Gastrocnemius medialis (tissue), 4 donors: ENCODE data around the gene OR5H2. TPM values are rescaled to one million over a fixed set of nuclear protein-coding genes. Genes with fewer than 3 reads are reported as not detected.
A peak's percentile ranks its signal among the peaks of the same experiment; 100 is the strongest.

Source experiments
- ATAC-seq, 2 donors: fragments of 150-250 bp; one replicate each; pipeline ENCODE4 v1.9.1; 2016
- DNase-seq, 2 donors: peaks; one replicate each; pipeline ENCODE4 v3.0.0-alpha.2; 2019
- H3K27ac ChIP-seq, 4 donors: fragments of 200-600 bp; sonication (generic); 1 replicate in 1 of 4; 2 replicates in 3 of 4; pipeline ENCODE4 v1.5.1; 2016 to 2018; ENCODE audit warnings: mild to moderate bottlenecking in 2 of 4, moderate library complexity in 1 of 4
- H3K27me3 ChIP-seq, 3 donors: fragments of 200-600 bp; sonication (generic) in 2 of 3; 1 replicate in 1 of 3; 2 replicates in 2 of 3; pipeline versions ENCODE4 v1.5.1 to v1.6.0; 2016 to 2019; ENCODE audit warnings: mild to moderate bottlenecking in 1 of 3, moderate library complexity in 1 of 3
- H3K36me3 ChIP-seq, 2 donors: fragments of 200-600 bp; sonication (generic) in 1 of 2; one replicate each; pipeline ENCODE4 v1.5.1; 2017 to 2018
- H3K4me1 ChIP-seq, 2 donors: fragments of 200-600 bp; sonication (generic) in 1 of 2; one replicate each; pipeline ENCODE4 v1.5.1; 2016 to 2017; ENCODE audit warnings: mild to moderate bottlenecking in 2 of 2
- H3K4me3 ChIP-seq, 4 donors: fragments of 200-600 bp; sonication (generic) in 3 of 4; 1 replicate in 1 of 4; 2 replicates in 3 of 4; pipeline ENCODE4 v1.5.1; 2016 to 2019; ENCODE audit warnings: mild to moderate bottlenecking in 2 of 4
- H3K9me3 ChIP-seq, 3 donors: fragments of 200-600 bp; sonication (generic) in 2 of 3; 1 replicate in 1 of 3; 2 replicates in 2 of 3; pipeline ENCODE4 v1.5.1; 2016 to 2019
- POLR2A ChIP-seq, 2 donors: fragments of 450-650 bp; IDR thresholded peaks; one replicate each; pipeline ENCODE4 v1.6.1; 2017; ENCODE audit warnings: antibody characterized with exemption in 2 of 2, mild to moderate bottlenecking in 2 of 2, moderate library complexity in 2 of 2
- in situ Hi-C, 4 donors: fragments of 200-750 bp; cut with MboI; loops; one replicate each; pipeline versions ENCODE4 v1.15.0 to v1.8.0; 2017; ENCODE audit warnings: low sequenced_read_pairs in 4 of 4
- intact Hi-C: fragments of 100-400 bp; cut with DNase I; formaldehyde crosslinking; loops from one replicate; pipeline ENCODE4 v1.15.1; 2023; ENCODE audit warnings: low total_unique reads
- total RNA-seq, 4 donors: library from RNA; depleted of rRNA; stranded (reverse); fragments of >200 nt; gene quantifications; one replicate each; pipeline versions ENCODE4 v1.1.0 to v1.2.3, GENCODE V29; 2016
- TF ChIP-seq, protein P1 (sequence below), 5 experiments: fragments of 450-650 bp in 3 of 5; fragments of 200-600 bp in 2 of 5; sonication (generic) in 2 of 5; IDR thresholded peaks in 4 of 5; conservative IDR thresholded peaks in 1 of 5; 1 replicate in 4 of 5; 2 replicates in 1 of 5; pipeline ENCODE4 v1.5.1; 2016 to 2019; ENCODE audit warnings: antibody characterized with exemption in 5 of 5, mild to moderate bottlenecking in 3 of 5, moderate library complexity in 3 of 5

The OR5H2 gene
- total RNA-seq, 4 donors from 2014 or later = not detected

DNA sequence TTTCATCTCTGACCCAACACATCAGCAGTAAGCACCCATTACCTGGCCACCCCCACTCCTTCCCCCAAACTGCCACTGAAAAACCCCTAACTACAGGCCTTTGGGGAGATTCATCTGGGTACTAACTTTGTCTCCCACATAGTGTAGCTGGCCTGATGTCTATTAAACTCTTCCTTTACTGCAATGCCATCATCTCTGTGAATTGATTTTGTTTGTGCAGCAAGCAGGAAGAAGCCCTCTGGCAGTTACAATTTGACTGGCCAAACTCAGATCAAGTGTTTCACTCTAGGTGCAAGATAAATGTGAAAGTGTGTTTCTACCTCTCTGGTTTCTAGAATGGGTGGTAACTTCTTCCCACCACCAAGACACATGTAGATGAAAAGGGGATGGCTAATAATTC, 44.6 kb downstream of the OR5H2 start:
- TF ChIP-seq, protein P1, sequence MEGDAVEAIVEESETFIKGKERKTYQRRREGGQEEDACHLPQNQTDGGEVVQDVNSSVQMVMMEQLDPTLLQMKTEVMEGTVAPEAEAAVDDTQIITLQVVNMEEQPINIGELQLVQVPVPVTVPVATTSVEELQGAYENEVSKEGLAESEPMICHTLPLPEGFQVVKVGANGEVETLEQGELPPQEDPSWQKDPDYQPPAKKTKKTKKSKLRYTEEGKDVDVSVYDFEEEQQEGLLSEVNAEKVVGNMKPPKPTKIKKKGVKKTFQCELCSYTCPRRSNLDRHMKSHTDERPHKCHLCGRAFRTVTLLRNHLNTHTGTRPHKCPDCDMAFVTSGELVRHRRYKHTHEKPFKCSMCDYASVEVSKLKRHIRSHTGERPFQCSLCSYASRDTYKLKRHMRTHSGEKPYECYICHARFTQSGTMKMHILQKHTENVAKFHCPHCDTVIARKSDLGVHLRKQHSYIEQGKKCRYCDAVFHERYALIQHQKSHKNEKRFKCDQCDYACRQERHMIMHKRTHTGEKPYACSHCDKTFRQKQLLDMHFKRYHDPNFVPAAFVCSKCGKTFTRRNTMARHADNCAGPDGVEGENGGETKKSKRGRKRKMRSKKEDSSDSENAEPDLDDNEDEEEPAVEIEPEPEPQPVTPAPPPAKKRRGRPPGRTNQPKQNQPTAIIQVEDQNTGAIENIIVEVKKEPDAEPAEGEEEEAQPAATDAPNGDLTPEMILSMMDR (IDR thresholded peaks at IDR 0.05 in 4 of 5, conservative IDR thresholded peaks at IDR 0.05 in 1 of 5) = no peak
- no peak for TF ChIP-seq POLR2A (IDR thresholded peaks at IDR 0.05)
- Histone ChIP-seq H3K27ac (no peak overlapping the region), H3K36me3 (no peaks in the 10 kb centered on the region), H3K27me3 (no peaks in the 10 kb centered on the region), H3K9me3 (no peaks in the 10 kb centered on the region), H3K4me1 (no peaks in the 10 kb centered on the region), H3K4me3 (no peak overlapping the region)
- intact Hi-C loops (no loop called here), in situ Hi-C loops (loop anchor here (5.0 to 25.0 kb wide), 3 partner anchors 282 to 290 kb away; partner anchors contain the start of gene GABRR3 (in 2 of the 4))
- DNase-seq (no peak), ATAC-seq (no peak)

DNA sequence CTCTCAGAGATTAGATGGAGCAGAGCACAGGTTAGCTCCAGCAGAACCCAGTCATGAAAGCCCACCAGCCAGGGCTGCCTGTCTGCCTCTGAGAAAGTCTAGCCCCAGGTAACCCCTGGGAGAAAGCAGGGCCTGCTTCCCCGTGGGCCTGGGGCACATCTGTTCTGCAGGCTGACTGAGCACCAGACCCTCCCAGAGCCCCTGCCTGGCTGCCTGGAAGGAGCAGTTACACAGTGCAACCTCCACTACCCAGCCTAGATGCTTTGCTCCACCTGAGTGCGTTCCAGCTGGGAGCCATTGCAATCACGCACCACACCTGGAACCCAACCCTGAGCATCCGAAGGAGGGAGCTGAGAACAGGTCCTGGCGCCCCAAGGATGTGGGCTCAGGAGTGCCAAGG, 46.6 kb downstream of the OR5H2 start:
- Histone ChIP-seq H3K36me3 (no peaks in the 10 kb centered on the region), H3K4me3 (no peak overlapping the region), H3K4me1 (no peaks in the 10 kb centered on the region), H3K27ac (no peak overlapping the region), H3K9me3 (no peaks in the 10 kb centered on the region), H3K27me3 (no peaks in the 10 kb centered on the region)
- in situ Hi-C loops = loop anchor here (5.0 to 25.0 kb wide), 3 partner anchors 284 to 292 kb away; partner anchors contain the start of gene GABRR3 (in 2 of the 4)
- intact Hi-C loops = loop anchor here (1.0 kb wide), 1 partner anchor 290 kb away; no protein-coding TSS in a partner anchor
- DNase-seq (no peak), ATAC-seq (no peak)
- TF ChIP-seq, protein P1 (IDR thresholded peaks at IDR 0.05 in 4 of 5, conservative IDR thresholded peaks at IDR 0.05 in 1 of 5) = no peak
- TF ChIP-seq POLR2A (IDR thresholded peaks at IDR 0.05) = no peak

DNA sequence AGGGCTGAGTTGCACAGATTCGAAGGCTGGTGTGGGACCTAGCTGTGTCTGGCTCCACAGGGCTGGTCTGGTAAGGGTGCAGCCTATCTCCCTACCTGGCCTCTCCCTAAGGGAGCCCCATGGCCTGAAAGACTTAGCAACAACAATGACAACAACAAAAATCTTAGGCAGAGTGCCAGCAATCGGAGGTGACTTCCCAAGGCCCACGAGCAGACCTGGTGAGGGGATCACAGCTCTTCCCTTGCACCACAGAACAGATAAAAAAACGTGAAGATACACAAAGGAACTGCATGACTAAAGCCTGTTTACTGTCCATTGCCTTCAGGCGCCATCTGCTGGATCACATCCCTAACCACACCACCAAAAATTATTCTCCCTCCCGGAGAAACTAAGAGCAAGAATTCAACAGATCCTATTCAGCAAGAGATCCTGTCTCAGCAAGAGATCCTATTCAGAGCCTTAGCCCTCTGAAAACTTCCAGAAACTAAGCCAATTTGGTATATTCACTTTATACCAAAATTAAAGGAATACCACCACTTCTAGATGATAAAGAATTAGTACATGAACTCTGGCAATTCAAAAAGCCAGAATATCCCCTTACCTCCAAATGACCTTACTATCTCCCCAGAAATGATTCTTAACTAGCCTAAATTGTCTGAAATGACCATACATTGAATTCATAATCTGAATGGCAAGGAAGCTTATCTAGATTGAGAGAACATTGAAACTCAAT, 47.3 kb downstream of the OR5H2 start:
- H3K9me3 ChIP-seq = no peaks in the 10 kb centered on the region
- no peak for ATAC-seq
- no peak overlapping the region for H3K27ac ChIP-seq
- no peak for DNase-seq
- in situ Hi-C loops = loop anchor here (5.0 to 25.0 kb wide), 3 partner anchors 285 to 292 kb away; partner anchors contain the start of gene GABRR3 (in 2 of the 4)
- intact Hi-C loops = loop anchor here (1.0 kb wide), 1 partner anchor 290 kb away; no protein-coding TSS in a partner anchor
- H3K36me3 ChIP-seq = no peaks in the 10 kb centered on the region
- no peak overlapping the region for H3K4me3 ChIP-seq
- no peaks in the 10 kb centered on the region for H3K27me3 ChIP-seq
- no peak for TF ChIP-seq POLR2A (IDR thresholded peaks at IDR 0.05)
- TF ChIP-seq, protein P1 (IDR thresholded peaks at IDR 0.05 in 4 of 5, conservative IDR thresholded peaks at IDR 0.05 in 1 of 5) = peak; percentile 9 to 50 (median 40)
- no peaks in the 10 kb centered on the region for H3K4me1 ChIP-seq

DNA sequence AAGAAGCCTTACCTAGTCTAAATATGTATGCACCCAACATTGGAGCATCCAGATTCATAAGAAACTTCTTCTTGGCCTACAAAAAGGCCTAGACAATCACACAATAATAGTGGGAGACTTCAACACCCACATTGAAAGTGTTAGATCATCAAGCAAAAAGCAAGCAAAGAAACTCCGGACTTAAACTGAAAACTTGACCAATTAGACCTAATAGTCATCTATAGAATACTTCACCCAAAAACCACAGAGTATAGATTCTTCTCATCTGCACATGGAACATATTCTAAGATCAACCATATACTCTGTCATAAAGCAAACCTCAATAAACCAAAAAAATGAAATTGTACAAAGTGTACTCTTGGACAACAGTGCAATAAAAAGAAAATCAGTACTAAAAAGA, 49.0 kb downstream of the OR5H2 start:
- in situ Hi-C loops (loop anchor here in 2 of 4 donors (25.0 kb wide), 1 partner anchor 294 kb away; the partner anchor contains the start of gene GABRR3 (in 2 of the 2)), intact Hi-C loops (no loop called here)
- H3K9me3 ChIP-seq = no peaks in the 10 kb centered on the region

More for the DNA sequence above, 49.0 kb downstream of the OR5H2 start:
- Histone ChIP-seq H3K4me3 (no peak overlapping the region), H3K27me3 (no peaks in the 10 kb centered on the region), H3K36me3 (no peaks in the 10 kb centered on the region), H3K27ac (no peak overlapping the region), H3K4me1 (no peaks in the 10 kb centered on the region)
- no peak for ATAC-seq
- DNase-seq = no peak
- TF ChIP-seq POLR2A (IDR thresholded peaks at IDR 0.05) = no peak
- TF ChIP-seq, protein P1 (IDR thresholded peaks at IDR 0.05 in 4 of 5, conservative IDR thresholded peaks at IDR 0.05 in 1 of 5) = no peak

Other genes with a start within 250 kb of the OR5H2 start
- gene GABRR3, start 247.2 kb upstream of the OR5H2 start, total RNA-seq = not detected
- not detected for gene OR5AC2, start 195.3 kb upstream of the OR5H2 start, total RNA-seq
- not detected for gene OR5H1, start 151.8 kb upstream of the OR5H2 start, total RNA-seq
- not detected for gene OR5H14, start 135.0 kb upstream of the OR5H2 start, total RNA-seq
- gene OR5H15, start 115.8 kb upstream of the OR5H2 start, total RNA-seq = not detected
- gene OR5H6, start 18.3 kb upstream of the OR5H2 start, total RNA-seq = not detected
- not detected for gene OR5K4, start 71.3 kb downstream of the OR5H2 start, total RNA-seq
- gene OR5K3, start 108.2 kb downstream of the OR5H2 start, total RNA-seq = not detected
- gene OR5K1, start 180.7 kb downstream of the OR5H2 start, total RNA-seq = not detected
- not detected for gene OR5K2, start 215.2 kb downstream of the OR5H2 start, total RNA-seq
- gene CLDND1, start 240.4 kb downstream of the OR5H2 start, total RNA-seq = 100 to 1,000 TPM in 1 of 4 donors, 10 to 100 TPM in 3; 47.5 to 115 (median 87.2) TPM
- not detected for gene GPR15, start 249.5 kb downstream of the OR5H2 start, total RNA-seq